Mesothelial cell of epicardium (in vitro differentiated cells): ENCODE measurements around the gene PHACTR3. TPM values are rescaled to one million over a fixed set of nuclear protein-coding genes. Genes with fewer than 3 reads are reported as not detected.
"Not testable (repeated sequence)": the region's sequence is repeated elsewhere in the genome, so short reads cannot be mapped to it uniquely, and the experiment has no call there.

Experiments used
- DNase-seq, 2 experiments: peaks; one replicate each; pipeline ENCODE4 v3.0.0; 2021; ENCODE audit warnings: low spot score in 2 of 2; ENCODE audit not compliant: unreplicated experiment in 2 of 2
- H3K27ac Mint-ChIP-seq: 2 replicates; pipeline ENCODE4 v1.8.0; 2021; ENCODE audit warnings: mixed read lengths
- H3K27me3 Mint-ChIP-seq: 2 replicates; pipeline ENCODE4 v1.8.0; 2021; ENCODE audit warnings: low read depth, mixed read lengths
- H3K36me3 Mint-ChIP-seq: 2 replicates; pipeline ENCODE4 v1.8.0; 2021; ENCODE audit warnings: mixed read lengths
- H3K4me1 Mint-ChIP-seq: 2 replicates; pipeline ENCODE4 v1.8.0; 2021; ENCODE audit warnings: mixed read lengths
- H3K4me3 Mint-ChIP-seq: 2 replicates; pipeline ENCODE4 v1.8.0; 2021; ENCODE audit warnings: mild to moderate bottlenecking, moderate library complexity, mixed read lengths
- H3K9me3 Mint-ChIP-seq: 2 replicates; pipeline ENCODE4 v1.8.0; 2021; ENCODE audit warnings: mixed read lengths
- CTCF ChIP-seq: fragments of 200-600 bp; sonication (generic); IDR thresholded peaks from one replicate; pipeline ENCODE4 v1.5.0; 2021; ENCODE audit warnings: antibody characterized with exemption; ENCODE audit not compliant: unreplicated experiment
- total RNA-seq: library from RNA; stranded (reverse); gene quantifications from 3 replicates; pipeline ENCODE4 v1.2.1, GENCODE V29; 2021

The PHACTR3 gene
- total RNA-seq, 1 donor from 2014 or later: 0.16 TPM

- Mint-ChIP-seq H3K27ac (no peak overlapping the region), H3K4me1 (peaks cover 12% of the 10 kb centered on the region)
- no peak for TF ChIP-seq CTCF
These were observed 235.1 kb downstream of the PHACTR3 start for GRCh38 chr20:59839400-59839799.

GRCh38 chr20:59845472-59845871 lies 241.1 kb downstream of the PHACTR3 start:
- H3K4me1 Mint-ChIP-seq: no peaks in the 10 kb centered on the region
- no peak for DNase-seq
- H3K4me3 Mint-ChIP-seq: no peak overlapping the region
- no peaks in the 10 kb centered on the region for H3K9me3 Mint-ChIP-seq
- H3K27me3 Mint-ChIP-seq: peaks cover 70% of the 10 kb centered on the region
- TF ChIP-seq CTCF: no peak
- no peaks in the 10 kb centered on the region for H3K36me3 Mint-ChIP-seq
- no peak overlapping the region for H3K27ac Mint-ChIP-seq

More at GRCh38 chr20:59839400-59839799, 235.1 kb downstream of the PHACTR3 start:
- DNase-seq: no peak
- no peaks in the 10 kb centered on the region for H3K9me3 Mint-ChIP-seq
- H3K4me3 Mint-ChIP-seq: no peak overlapping the region
- no peaks in the 10 kb centered on the region for H3K36me3 Mint-ChIP-seq
- H3K27me3 Mint-ChIP-seq: peaks cover 98% of the 10 kb centered on the region

- H3K4me3 Mint-ChIP-seq: no peak overlapping the region
- H3K4me1 Mint-ChIP-seq: no peaks in the 10 kb centered on the region
- TF ChIP-seq CTCF: no peak
- no peak for DNase-seq
- peaks cover 54% of the 10 kb centered on the region for H3K27me3 Mint-ChIP-seq
- H3K9me3 Mint-ChIP-seq: no peaks in the 10 kb centered on the region
- H3K36me3 Mint-ChIP-seq: no peaks in the 10 kb centered on the region
- no peak overlapping the region for H3K27ac Mint-ChIP-seq
These were observed 243.8 kb downstream of the PHACTR3 start for GRCh38 chr20:59848182-59848581.

- H3K36me3 Mint-ChIP-seq: no peaks in the 10 kb centered on the region
- peaks cover 39% of the 10 kb centered on the region for H3K27me3 Mint-ChIP-seq
- TF ChIP-seq CTCF: peak; percentile 86
- no peaks in the 10 kb centered on the region for H3K9me3 Mint-ChIP-seq
- H3K4me1 Mint-ChIP-seq: no peaks in the 10 kb centered on the region
- no peak overlapping the region for H3K4me3 Mint-ChIP-seq
- no peak for DNase-seq
- no peak overlapping the region for H3K27ac Mint-ChIP-seq
These were observed 245.8 kb downstream of the PHACTR3 start for GRCh38 chr20:59850018-59850641.

GRCh38 chr20:59856526-59856925 lies 252.2 kb downstream of the PHACTR3 start:
- H3K36me3 Mint-ChIP-seq, DNase-seq, H3K4me1 Mint-ChIP-seq, H3K27ac Mint-ChIP-seq, H3K4me3 Mint-ChIP-seq, H3K9me3 Mint-ChIP-seq: not testable (repeated sequence)
- H3K27me3 Mint-ChIP-seq: peaks cover 12% of the 10 kb centered on the region

GRCh38 chr20:59856941-59857340 lies 252.6 kb downstream of the PHACTR3 start:
- H3K27ac Mint-ChIP-seq, H3K4me3 Mint-ChIP-seq, H3K36me3 Mint-ChIP-seq, DNase-seq, H3K9me3 Mint-ChIP-seq, H3K4me1 Mint-ChIP-seq: not testable (repeated sequence)
- peaks cover 12% of the 10 kb centered on the region for H3K27me3 Mint-ChIP-seq

GRCh38 chr20:59857966-59858365 lies 253.6 kb downstream of the PHACTR3 start:
- peaks cover 1% of the 10 kb centered on the region for H3K36me3 Mint-ChIP-seq
- peaks cover 9% of the 10 kb centered on the region for H3K27me3 Mint-ChIP-seq
- no peak overlapping the region for H3K4me3 Mint-ChIP-seq
- peaks cover 4% of the 10 kb centered on the region for H3K9me3 Mint-ChIP-seq
- TF ChIP-seq CTCF: no peak
- DNase-seq: no peak
- H3K4me1 Mint-ChIP-seq: no peaks in the 10 kb centered on the region
- H3K27ac Mint-ChIP-seq: no peak overlapping the region
